AG10803 (cell line): Measurements from ENCODE around the gene RB1.
"Not testable (repeated sequence)": the region's sequence is repeated elsewhere in the genome, so short reads cannot be mapped to it uniquely, and the experiment has no call there.

Experiments used
- DNase-seq: peaks from one replicate; pipeline ENCODE4 v3.0.0; 2010; ENCODE audit warnings: low read depth
- H3K4me3 ChIP-seq: 2 replicates; pipeline ENCODE4 v1.5.1; 2011; ENCODE audit warnings: mild to moderate bottlenecking, low read length, control low read depth
- TF ChIP-seq, protein P1 (sequence below): conservative IDR thresholded peaks from 2 replicates; pipeline ENCODE4 v1.5.1; 2011; ENCODE audit warnings: mild to moderate bottlenecking, low read length, control low read depth, inconsistent platforms

RB1 gene

DNA sequence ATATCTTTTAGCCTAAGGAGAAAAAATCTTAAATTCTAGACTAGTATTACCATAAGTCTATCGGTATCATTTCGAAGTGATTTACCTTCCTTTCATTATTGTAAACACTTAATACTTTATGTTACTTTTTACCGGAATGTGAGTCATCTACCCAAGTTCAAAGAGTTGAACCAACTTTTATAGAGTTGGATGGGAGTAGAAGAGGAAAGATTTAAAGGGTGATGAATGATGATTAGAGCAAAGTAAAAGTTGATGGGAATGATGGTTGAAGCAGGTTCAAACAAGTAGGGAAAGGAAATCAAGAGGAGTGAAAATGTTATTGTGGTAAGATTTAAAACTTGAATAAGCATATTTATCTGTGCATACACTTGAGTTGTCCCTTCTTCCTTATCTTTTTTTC, 120.7 kb downstream of the RB1 start:
- TF ChIP-seq, protein P1, sequence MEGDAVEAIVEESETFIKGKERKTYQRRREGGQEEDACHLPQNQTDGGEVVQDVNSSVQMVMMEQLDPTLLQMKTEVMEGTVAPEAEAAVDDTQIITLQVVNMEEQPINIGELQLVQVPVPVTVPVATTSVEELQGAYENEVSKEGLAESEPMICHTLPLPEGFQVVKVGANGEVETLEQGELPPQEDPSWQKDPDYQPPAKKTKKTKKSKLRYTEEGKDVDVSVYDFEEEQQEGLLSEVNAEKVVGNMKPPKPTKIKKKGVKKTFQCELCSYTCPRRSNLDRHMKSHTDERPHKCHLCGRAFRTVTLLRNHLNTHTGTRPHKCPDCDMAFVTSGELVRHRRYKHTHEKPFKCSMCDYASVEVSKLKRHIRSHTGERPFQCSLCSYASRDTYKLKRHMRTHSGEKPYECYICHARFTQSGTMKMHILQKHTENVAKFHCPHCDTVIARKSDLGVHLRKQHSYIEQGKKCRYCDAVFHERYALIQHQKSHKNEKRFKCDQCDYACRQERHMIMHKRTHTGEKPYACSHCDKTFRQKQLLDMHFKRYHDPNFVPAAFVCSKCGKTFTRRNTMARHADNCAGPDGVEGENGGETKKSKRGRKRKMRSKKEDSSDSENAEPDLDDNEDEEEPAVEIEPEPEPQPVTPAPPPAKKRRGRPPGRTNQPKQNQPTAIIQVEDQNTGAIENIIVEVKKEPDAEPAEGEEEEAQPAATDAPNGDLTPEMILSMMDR = no peak
- DNase-seq = no peak
- H3K4me3 ChIP-seq = no peak overlapping the region

DNA sequence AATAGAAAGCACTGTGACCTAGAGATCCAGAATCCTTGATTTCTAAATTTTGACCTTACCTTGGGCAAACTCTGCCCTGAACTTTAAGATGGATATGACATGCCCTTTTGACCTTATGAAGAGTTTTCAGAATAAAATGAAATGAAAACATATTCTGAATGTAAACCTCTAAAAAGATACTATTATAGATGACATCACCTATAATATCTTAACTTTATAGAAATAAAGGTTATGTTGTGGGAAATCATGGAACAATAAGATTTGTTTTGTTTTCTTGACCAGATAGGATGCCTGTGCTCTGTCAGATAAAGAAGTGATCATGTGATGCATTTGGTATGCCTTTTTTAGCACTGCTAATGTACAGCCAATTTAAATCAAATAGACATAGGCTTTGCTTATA, 122.5 kb downstream of the RB1 start:
- no peak for DNase-seq
- TF ChIP-seq, protein P1 = no peak
- no peak overlapping the region for H3K4me3 ChIP-seq

DNA sequence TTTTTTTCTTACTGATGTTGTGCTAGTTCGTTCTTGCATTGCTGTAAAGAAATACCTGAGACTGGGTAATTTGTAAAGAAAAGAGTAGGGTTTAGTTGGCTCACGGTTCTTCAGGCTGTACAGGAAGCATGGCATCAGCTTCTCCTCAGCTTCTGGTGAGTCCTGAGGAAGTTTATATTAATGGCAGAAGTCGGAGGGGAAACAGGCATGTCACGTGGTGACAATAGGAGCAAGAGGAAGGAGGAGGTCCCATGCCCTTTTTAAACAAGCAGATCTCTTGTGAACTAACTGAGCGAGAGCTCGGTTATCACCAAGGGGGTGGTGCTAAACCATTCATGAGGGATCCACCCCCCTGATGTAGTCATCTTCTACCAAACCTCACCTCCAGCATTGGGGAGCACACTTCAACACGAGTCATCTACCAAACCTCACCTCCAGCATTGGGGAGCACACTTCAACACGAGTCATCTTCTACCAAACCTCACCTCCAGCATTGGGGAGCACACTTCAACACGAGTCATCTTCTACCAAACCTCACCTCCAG, 123.3 kb downstream of the RB1 start:
- not testable (repeated sequence) for H3K4me3 ChIP-seq, DNase-seq

DNA sequence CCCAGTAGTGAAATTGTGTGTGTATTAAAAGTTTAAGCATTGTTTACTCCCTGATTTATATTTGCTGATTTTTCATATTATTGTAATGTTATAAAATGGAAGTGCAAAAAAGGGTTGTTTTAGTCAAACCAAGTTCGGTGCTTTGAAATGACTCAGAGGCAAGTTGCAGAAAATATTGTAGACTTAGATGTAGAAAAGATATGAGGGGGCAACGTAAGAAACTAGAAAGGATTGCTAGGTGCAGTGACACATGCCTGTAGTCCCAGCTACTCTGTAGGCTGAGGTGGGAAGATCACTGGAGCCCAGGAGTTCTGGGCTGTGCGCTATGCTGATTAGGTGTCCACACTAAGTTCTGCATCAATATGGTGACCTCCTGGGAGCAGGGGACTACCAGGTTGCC, 125.5 kb downstream of the RB1 start:
- no peak for DNase-seq
- H3K4me3 ChIP-seq = no peak overlapping the region
- TF ChIP-seq, protein P1 = no peak

DNA sequence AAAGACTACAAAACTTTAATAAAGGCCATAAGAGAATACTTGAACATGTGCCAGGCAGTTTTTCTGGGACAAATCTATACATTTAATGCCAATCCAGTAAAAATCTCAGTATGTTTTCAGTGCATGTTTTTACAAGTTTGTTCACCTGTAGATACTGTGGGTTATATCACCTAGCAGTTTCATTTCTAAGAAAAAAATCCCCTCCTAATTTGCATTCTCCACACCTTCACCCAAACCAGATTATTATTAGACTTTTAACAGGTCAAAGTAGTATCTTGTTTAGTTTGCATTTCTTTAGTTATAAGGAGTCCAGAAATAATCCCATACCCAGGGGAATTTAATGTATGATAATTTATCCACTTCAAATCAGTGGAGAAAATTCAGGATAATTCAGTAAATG, 126.3 kb downstream of the RB1 start:
- TF ChIP-seq, protein P1 = no peak
- DNase-seq = no peak
- no peak overlapping the region for H3K4me3 ChIP-seq

DNA sequence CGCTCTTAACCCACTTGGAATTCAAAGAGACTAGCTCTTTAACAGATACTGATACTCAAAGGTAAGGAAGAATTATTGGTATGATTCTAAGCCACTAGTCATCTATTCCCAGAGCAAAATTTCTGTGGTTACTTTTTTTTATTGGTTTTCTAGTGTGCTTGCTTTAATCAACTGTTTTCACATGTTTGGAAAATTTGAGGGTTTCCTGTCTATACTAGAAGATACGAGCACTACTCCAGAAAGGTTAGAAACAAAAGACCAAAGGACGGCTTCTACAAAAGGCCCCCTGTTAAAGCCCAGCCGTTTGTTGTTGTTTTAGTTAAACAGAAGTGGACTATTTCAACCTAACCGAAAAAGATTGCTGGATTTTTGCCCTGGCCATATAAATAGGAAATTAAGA, 127.9 kb downstream of the RB1 start:
- peak; percentile 55 for DNase-seq
- TF ChIP-seq, protein P1 = no peak
- no peak overlapping the region for H3K4me3 ChIP-seq

DNA sequence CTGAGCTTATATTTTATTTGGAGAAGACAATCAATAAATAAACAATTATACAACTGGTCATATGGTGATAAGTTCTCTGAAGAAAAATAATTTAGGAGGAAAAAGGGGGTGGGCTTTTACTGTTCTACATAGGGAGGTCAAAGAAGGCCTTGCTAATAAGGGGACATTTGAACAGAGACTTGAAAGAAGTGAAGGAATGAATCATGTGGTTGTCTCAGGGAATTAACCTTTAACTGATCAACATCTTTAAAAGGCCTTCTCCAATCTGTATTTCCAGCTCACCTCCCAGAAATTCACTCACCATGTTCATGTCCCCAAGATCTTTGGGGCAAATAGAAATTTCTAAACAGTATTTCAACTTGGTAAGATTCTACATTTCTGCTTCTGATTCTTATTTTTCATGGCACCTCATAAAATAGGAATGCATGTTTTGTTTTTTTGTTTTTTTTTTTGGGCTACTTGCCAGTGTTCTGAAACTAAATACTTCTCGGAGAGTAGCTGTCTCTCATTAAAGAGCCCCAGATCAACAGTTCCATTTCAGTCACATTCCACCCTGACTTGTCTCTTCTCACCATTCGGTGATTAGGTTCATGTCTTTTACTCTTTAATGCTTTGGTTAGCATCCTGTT, 128.6 kb downstream of the RB1 start:
- peak; percentile 73 for DNase-seq
- TF ChIP-seq, protein P1 = no peak
- no peak overlapping the region for H3K4me3 ChIP-seq
